HG03432 (cell line): ENCODE measurements around the gene ALX3.

ENCODE experiments used
- ATAC-seq: cut with Tn5 transposase; IDR thresholded peaks from one replicate; pipeline ENCODE4 v1.9.1; 2021; ENCODE audit warnings: mild to moderate bottlenecking, moderate library complexity; ENCODE audit not compliant: unreplicated experiment

The ALX3 gene

DNA sequence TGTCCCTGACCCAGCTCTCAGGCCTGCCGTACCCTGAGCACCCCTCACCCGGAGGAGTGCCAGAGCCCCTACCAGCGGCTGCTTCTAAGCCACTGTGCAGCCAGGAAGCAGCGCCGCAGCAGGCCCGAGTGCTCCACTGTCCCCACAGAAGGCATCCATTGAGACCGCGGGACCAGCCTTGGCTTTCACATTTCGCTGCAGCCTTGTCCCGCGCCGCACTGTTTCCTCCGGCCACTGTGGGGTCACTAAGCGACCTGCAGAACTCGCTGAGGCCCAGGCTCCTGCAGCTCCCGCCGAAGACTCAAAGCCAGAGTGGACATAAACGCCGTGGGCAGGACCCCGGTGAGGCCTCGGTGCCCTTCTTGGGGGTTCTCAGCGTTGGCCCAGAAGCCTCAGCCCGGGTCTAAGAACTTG is 3.0 kb downstream of the ALX3 start:
- ATAC-seq = no peak

DNA sequence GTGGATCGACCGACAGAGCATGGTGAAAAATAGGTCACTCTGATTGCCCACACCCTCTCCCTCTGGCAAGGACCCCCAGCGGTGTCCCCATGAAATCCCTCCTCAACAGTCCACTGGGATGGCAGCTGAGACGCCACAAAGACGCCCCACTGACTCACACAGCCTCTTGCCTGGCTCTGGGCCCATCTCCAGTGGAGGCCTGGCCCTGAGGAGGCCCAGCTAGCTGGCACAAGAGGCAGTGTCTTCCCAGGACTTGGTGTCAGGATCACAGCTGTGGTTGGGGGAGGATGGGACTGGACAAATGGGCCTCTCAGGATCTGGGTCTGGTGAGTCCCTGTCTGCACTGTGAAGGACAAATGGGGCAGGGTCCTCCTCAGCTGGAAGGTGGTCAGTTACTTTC is 4.6 kb downstream of the ALX3 start:
- ATAC-seq = no peak

DNA sequence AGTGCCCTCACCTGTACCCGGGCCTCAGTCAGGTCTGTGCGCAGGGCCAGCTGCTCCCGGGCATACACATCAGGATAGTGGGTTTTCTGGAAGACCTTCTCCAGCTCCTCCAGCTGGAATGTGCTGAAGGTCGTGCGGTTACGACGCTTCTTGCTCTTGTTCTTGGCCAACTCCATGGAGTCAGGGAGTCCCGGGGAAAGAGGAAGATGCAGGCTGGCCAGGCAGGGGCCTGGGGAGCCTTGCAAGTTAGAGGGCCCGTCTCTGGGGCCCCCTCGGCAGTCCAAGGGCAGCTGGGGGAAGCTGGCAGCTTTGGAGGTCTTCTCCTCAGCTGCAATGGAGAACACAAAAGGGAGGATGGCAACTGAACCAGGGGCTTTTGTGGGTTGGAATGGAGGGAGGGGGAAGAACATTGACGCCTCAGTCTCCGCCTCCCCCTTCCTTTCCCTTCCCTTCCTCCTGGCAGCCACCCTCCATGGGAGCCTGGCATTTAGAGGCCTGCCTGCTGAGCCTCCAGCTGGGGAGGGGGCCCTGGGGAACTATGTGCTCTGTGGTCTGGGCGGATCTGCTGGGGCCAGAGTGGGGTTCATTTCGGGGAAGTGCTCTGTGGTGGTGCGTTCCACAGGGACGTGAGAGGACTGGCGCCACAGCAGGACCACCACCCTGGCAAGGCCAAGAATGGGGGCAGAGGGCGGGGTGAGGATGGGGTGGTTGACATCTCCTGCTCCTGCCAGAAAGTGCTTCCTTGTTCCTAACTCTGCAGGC is 5.7 kb downstream of the ALX3 start:
- ATAC-seq = no peak

DNA sequence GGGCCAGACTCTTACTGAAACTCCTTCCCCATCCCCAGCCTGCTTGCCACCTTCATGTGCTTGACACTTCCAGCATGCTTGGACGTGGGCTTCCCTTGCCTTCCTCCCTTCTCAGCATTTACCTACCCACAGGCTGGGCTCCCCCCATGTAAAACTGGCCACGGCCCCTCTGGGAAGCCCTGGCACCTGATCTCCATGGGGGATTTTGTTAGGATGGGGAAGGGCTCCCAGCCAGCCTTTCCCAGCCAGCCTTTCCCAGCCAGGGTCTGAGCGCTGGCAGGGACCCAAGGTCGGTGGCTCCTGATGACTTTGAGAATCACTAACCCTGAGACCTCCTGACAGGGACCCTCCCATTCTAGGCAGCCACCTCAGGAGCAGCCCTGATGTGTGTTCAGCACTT is 6.7 kb downstream of the ALX3 start:
- ATAC-seq = no peak

DNA sequence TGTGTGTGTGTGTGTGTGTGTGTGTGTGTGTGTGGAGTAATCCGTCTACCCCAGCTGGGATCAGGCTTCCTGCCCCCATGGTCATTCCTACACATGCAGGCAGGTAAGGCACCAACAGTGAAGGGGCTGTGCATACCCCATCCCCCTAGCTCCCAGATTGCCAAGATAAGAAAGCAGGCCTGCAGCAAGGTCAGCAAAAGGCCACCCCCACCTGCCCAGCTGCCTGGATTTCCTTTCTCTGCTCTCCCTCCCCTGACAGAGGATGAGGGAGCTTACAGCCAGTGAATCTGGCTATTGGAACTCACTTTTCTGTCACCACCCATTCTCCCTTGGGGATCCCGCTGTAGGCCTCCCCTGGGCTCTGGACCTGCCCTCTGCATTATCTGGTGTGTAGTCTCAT is 7.9 kb downstream of the ALX3 start:
- ATAC-seq = no peak

DNA sequence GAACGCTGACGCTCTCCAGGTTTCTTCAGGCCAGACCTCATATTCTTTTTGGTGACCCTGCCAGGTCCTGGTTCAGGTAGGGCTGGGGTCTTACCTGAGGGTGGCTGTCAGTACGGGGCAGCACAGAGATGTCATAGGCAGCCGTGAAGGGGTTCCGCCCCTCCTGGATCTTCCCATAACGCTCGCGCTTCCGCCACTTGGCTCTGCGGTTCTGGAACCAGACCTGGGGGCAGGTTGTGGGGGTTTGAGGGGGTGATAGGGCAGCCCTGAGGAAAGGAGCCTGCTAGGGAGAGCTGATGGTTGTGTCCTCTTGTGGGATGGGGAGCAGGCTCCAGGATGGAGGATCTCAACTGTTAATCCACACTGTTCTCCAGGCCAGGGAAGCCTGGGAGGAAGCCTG is 9.1 kb downstream of the ALX3 start:
- no peak for ATAC-seq

DNA sequence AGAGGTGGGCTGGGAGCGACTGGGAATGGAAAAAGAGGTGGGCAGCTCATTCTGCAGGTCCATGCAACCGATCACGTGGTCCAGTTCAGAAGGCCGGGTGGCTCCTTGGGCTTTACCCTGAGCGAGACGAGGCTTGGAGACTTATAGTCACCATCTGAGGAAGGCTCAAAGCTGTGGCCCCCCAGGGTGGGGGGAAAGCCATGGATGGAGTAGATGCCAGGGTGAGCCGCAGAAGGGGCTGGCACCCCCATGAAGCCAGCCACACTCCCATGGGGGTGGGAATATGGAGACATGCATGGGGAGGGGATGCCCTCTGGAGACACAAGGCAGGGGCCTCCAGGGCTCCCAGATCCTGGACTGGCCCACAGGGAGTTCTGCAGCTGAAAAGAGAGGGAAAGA is 9.8 kb downstream of the ALX3 start:
- no peak for ATAC-seq

DNA sequence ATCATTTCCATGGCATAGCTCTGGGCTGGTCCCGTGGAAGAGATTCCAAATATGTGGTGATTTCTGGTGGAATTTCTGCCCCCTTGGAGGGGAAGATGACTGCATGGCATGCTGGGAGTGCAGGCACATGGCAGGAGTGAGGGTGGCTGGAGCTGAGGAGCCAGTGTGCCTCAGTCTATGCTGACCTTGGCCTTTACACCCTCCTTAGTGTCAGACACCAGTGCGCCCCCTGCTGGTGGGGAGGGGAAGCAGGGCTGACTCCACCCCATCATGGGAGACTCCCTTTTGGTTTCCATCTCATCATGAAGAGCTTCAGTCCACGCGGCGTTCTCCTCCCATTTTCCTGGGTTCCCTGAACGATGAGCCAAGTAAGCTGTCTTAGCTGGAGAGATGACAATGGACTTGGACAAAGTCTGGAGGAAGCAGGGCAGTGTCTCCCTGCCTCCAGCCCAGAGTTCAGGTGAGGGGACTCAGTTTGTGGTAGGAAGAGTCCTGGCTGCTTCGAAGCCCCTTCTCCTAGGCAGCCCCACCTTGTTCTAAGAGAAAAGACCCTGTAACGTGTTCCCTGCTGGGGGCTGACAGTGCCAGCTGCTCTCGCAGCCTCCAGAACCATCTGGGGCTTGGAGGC is 10.3 kb downstream of the ALX3 start:
- no peak for ATAC-seq

DNA sequence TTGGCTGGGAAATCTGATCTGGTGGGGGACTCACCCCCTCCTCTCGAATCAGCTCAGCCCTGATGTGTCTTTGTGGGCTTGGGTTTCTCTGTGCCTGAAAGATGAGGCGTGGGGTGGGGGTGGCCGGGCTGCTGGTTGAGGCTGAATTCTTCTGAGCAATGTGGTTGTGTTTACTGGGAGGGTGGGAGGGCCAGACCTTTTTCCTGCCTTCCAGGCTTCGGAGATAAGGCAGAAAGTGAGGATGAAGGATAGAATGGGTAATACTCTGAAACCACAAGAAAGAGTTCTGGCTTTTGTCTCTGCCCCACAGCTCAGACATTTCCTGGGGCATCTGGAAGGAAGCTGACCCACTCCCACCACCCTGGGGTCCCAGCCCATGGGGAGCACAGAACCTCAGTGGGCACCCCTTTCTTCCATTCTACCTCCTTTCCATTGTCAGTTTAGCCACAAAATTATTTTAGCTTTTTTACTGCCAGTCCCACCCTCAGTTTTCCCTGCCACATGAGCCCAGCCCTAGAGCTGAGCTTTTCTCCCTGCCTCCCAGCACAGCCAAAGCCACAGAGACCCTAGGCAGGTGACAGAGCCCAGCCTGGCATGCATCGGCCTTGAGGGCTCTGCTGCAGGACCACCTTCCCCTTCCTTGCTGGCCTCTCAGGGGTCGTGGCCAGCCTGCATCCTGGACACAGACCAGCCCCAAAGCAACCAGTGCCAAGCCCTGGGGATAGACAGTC is 11.2 kb downstream of the ALX3 start:
- ATAC-seq = no peak

DNA sequence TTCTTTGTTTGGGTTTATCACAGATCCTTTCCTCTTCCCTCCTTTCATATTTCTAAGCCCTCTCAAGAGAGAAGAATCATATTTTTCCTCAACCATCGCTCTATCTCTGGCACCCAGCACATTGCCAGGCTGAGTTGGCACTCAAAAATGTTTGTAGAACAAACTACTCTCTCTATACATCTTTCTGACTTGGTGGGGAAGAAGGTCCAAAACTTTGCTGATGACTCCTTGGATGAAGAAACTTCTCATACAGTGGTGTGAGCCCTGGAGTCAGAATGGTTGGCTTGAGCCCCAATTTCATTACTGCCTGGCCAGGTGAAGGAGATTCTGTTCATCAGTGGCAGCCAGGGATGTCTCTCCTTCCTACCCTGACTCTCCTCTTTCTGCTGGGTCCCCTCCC is 11.9 kb downstream of the ALX3 start:
- no peak for ATAC-seq

DNA sequence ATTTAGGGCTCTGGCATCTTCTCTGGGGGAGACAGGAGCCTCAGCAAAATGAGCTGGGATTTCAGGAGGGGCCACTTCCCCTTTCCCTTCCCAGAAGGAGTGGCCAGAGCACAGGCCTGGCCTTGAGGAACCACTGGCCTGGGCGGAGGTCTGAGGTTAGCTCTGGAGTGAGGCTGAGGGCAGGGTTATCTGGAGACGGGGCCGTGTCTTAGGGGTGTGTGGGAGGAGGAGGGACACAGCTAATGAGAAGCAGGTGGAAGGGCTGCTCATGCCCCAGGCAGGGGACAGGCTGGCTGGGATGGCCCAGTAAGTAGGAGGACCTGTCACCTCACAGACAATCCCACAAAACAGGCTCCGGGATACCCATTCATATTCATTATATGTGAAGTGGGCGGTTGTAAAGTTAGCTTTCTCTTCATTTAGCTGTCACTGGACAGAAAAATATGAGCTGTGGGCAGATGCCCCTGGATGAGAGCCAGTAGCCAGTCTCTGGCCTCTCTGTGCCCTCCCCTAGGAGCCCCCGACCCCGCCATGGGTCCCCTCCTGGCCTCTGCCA is 12.4 kb downstream of the ALX3 start:
- ATAC-seq = no peak

DNA sequence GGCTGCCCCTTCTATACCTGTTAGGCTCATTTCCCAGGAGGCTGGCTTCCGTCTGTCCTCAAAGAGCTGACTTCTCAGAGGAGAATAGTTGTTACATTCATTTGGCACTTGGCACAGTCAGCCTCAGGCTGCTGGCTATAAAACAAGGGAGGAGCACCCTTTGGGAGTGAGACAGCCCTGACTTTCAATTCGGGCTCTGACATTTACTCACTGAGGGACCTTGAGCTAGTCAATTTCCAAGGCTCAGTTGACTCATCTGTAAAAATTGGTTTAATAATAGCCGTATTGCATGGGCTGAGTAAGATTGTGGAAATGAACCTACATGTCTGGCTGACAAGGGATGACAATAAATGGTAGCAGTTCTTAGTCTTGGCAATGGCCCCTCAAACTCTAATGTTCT is 13.7 kb downstream of the ALX3 start:
- ATAC-seq = no peak

DNA sequence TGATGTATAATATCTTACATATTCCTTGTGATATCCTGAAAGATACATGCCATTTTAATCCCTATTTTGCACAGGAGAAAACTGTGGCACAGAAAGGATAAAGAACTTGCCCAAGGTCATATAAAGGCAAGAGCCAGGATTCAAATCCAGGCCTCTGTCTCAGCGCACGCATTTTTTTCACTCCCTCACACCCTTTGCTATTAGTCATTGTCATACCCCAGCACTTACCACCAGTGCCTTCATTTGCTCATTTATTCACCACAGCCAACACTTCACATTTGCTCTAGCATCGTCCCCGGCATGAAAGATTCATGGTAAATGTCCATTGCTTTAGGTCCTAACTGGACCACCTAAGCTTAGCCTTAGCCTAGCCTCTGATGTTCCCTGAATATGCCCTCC is 14.2 kb downstream of the ALX3 start:
- ATAC-seq = no peak

DNA sequence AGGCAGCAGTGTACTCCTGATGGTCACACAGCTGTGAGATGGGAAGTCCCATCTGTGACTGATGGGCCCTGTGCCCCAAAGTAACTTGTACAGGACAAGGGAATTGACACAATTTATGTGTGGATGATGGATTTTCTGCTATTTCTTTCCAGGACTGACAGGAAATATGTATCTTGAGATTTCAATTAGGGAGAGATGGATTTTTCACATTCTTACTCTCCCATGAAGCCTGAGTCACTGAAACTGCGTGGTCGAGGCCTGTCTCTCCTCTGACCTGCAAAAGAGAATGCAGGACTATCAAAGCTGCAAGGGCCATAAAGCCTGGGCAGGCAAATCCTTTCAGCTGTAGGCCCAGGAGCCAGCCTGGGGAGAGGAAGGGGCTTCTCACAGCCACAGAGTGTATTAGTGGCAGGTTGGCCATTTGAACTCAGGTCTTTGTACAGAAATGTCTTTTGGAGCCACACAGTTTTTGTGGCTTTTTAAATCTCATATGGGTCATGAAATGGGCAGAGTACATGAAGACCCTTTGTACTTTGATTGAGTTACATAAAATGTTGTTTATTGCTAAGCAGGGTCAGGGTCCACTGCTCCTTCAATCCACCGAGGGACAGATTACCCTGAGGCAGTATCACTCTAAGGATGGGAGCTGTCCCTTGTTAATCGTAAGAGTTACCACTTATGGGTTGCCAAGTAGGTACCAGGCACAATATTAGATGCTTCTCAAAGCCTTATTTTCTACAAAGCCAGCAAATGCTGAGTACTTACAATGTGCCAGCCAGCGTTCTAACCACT is 14.8 kb downstream of the ALX3 start:
- ATAC-seq = no peak

DNA sequence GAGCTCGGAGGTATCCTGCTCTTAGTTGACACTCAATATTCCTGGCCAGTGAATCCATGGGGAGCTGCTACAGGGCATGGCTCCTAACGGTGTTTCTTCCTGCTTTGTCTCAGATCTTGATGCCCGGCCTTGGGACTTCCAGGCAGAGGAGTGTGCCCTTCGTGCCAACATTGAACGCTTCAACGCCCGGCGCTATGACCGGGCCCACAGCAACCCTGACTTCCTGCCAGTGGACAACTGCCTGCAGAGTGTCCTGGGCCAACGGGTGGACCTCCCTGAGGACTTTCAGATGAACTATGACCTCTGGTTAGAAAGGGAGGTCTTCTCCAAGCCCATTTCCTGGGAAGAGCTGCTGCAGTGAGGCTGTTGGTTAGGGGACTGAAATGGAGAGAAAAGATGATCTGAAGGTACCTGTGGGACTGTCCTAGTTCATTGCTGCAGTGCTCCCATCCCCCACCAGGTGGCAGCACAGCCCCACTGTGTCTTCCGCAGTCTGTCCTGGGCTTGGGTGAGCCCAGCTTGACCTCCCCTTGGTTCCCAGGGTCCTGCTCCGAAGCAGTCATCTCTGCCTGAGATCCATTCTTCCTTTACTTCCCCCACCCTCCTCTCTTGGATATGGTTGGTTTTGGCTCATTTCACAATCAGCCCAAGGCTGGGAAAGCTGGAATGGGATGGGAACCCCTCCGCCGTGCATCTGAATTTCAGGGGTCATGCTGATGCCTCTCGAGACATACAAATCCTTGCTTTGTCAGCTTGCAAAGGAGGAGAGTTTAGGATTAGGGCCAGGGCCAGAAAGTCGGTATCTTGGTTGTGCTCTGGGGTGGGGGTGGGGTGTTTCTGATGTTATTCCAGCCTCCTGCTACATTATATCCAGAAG is 16.7 kb downstream of the ALX3 start:
- no peak for ATAC-seq

DNA sequence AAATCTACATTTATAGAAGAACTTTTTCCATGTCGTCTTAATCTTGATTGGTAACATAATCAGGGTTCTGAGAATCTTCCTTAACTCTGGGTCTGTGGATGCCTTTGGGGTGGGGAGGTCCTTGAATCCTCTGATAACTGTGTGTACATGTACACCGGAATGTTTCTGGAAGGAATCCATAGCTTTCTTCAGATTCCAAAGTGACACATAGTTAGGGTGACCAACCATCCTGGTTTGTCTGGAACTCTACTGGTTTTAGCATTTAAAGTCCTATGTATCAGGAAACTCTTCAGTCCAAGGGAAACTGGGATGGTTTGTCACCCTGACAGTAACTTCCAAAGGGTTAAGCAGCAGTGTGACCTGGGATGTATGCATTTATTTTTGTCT is 19.2 kb downstream of the ALX3 start:
- ATAC-seq = no peak

DNA sequence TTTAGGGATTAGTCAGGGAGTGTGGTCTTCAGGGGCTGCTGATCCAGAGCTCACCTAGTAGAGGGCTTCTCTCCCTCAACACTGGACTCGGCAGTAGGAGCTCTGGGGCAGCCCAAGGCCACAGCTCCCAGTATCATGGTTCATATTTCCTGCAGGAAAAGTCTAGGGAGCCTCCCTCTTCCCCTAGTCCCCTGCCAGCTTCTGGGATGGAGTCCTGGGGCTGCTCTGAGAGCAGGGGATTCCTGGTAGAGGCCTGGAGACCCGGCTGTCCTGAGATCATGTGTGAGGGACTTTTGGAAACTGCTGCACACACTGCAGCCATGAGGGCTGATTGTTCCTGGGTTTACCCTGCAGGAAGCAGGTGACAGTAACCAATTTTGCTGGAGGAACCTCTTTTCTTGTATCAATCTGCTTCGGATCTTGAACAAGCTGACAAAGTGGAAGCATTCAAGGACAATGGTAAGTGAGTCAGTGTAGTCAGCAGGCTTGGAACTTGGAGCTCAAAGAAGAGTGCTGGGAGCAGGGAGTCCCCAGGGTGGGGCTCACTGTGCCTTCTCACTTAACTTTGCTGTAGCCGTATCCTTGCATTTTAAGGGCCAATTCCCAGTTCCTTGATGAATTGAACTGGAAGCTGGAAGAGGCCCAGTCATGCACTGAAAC is 19.7 kb downstream of the ALX3 start:
- ATAC-seq = no peak

DNA sequence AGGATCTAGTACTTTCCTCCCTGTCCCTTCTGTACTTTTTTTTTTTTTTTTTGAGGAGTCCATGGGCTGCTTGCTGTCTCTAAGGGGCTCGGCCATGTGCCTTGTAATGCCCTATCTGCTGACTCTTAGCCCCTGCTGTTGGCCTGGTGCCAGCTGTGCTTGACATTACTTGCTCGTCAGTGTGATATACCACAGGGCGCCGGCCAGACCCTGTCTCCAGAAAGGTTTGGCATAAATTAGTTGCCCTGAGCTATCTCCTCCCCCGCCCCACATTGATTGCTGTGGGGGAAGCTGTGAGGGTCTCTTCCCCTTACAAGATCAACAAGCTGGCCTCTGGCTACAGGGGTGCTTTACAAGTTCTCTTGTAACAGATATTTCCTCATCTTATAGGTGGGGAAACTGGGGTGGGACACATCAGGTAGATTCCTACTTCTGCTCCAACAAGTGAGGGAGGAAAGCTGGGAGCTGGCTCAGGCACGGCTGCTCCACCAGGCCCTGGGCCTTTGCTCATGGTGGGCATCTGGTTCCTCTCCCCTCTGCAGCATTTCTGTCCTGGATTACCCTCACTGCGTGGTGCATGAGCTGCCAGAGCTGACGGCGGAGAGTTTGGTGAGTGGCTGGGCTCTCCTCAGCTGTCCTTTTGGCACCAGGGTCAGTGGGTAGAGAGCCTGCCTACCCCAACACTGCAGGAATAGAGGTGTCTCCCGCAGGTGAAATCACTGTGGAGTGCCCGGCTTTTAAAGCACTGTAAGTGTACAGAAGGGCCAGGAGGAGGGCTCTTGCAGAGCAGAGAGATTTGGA is 20.5 kb downstream of the ALX3 start:
- no peak for ATAC-seq
